A549 (cell line): Measurements from ENCODE around the gene ZC3H11A. TPM values are rescaled to one million over a fixed set of nuclear protein-coding genes. Genes with fewer than 3 reads are reported as not detected.

Source experiments
- ATAC-seq, 2 experiments: fragments of 200-7000 bp in 1 of 2; fragments of >200 bp in 1 of 2; cut with Nextera tagmentation in 1 of 2; cut with Tn5 transposase in 1 of 2; 3 replicates each; pipeline versions ENCODE4 v1.8.0 to v1.9.1; 2018 to 2020; ENCODE audit warnings: mild to moderate bottlenecking in 1 of 2, moderate library complexity in 1 of 2
- CTCF ChIA-PET: fragments of 300-600 bp; sonication (Branson Sonifier 250); formaldehyde crosslinking; extraction: SDS; loops from one replicate; lab custom pipeline; 2021; ENCODE audit warnings: antibody characterized with exemption, inconsistent platforms; lab: Yijun Ruan, JAX
- POLR2A ChIA-PET: fragments of 350-600 bp; formaldehyde crosslinking; extraction: SDS; loops from one replicate; lab custom pipeline; 2021; ENCODE audit warnings: antibody characterized with exemption, inconsistent platforms; lab: Yijun Ruan, JAX
- DNase-seq, 2 experiments: peaks; one replicate each; pipeline versions ENCODE4 v3.0.0 to v3.0.0-alpha.2; 2011 to 2016; ENCODE audit warnings: low read depth in 1 of 2, low spot score in 1 of 2
- FAIRE-seq: peaks from 2 replicates; lab custom pipeline; 2011; peaks lifted over from hg19 to GRCh38; lab: Jason Lieb, UNC
- H3K27ac ChIP-seq, 2 experiments: fragments of >200 bp; sonication (Bioruptor Twin); formaldehyde crosslinking; 3 replicates each; pipeline ENCODE4 v1.5.1; 2016 to 2017
- H3K4me1 ChIP-seq: fragments of >200 bp; sonication (Bioruptor Twin); formaldehyde crosslinking; 3 replicates; pipeline ENCODE4 v1.6.1; 2016
- H3K4me2 ChIP-seq: fragments of >200 bp; sonication (Bioruptor Twin); formaldehyde crosslinking; 3 replicates; pipeline ENCODE4 v1.6.1; 2016
- H3K4me3 ChIP-seq: fragments of >200 bp; sonication (Bioruptor Twin); formaldehyde crosslinking; 3 replicates; pipeline ENCODE4 v1.5.1; 2016
- H3K9me3 ChIP-seq: fragments of >200 bp; sonication (Bioruptor Twin); formaldehyde crosslinking; 3 replicates; pipeline ENCODE4 v1.6.1; 2016
- BHLHE40 ChIP-seq: IDR thresholded peaks from 2 replicates; pipeline ENCODE4 v1.6.1; 2012; ENCODE audit warnings: low read depth, low read length, inconsistent platforms
- CEBPB ChIP-seq, 2 experiments: fragments of >200 bp in 1 of 2; sonication (Bioruptor Twin) in 1 of 2; formaldehyde crosslinking in 1 of 2; IDR thresholded peaks; 2 replicates each; pipeline ENCODE4 v1.6.1; 2012 to 2016
- CHD4 ChIP-seq: fragments of 200-600 bp; sonication (generic); IDR thresholded peaks from 2 replicates; pipeline ENCODE4 v1.6.1; 2016; ENCODE audit warnings: antibody characterized with exemption, mild to moderate bottlenecking, borderline replicate concordance
- EHMT2 ChIP-seq: fragments of 200-600 bp; sonication (generic); IDR thresholded peaks from 2 replicates; pipeline ENCODE4 v1.6.1; 2016; ENCODE audit warnings: antibody characterized with exemption, low read depth, mild to moderate bottlenecking, moderate library complexity
- EP300 ChIP-seq, 2 experiments: fragments of >200 bp; sonication (Bioruptor Twin); formaldehyde crosslinking; IDR thresholded peaks; 2 replicates in 1 of 2; 3 replicates in 1 of 2; pipeline ENCODE4 v1.6.1; 2016 to 2017
- ESRRA ChIP-seq: fragments of 150-350 bp; IDR thresholded peaks from 2 replicates; pipeline ENCODE4 v1.6.1; 2014; ENCODE audit warnings: mild to moderate bottlenecking, low read length, borderline replicate concordance
- FOSB ChIP-seq: fragments of 250-450 bp; sonication (Bioruptor Pico); IDR thresholded peaks from 2 replicates; pipeline ENCODE4 v1.5.0; 2020; ENCODE audit warnings: mild to moderate bottlenecking, moderate library complexity
- FOSL2 ChIP-seq, 2 experiments: fragments of 450-650 bp in 1 of 2; fragments of >200 bp in 1 of 2; sonication (Bioruptor Twin) in 1 of 2; formaldehyde crosslinking; IDR thresholded peaks; 2 replicates each; pipeline versions ENCODE4 v1.5.0 to v1.6.1; 2016 to 2020; ENCODE audit warnings: mild to moderate bottlenecking in 1 of 2, moderate library complexity in 1 of 2
- FOXS1 ChIP-seq: fragments of 250-450 bp; sonication (Bioruptor Pico); IDR thresholded peaks from 2 replicates; pipeline ENCODE4 v1.5.0; 2020; ENCODE audit warnings: mild to moderate bottlenecking, moderate library complexity
- HDAC2 ChIP-seq: fragments of 200-600 bp; sonication (generic); IDR thresholded peaks from 2 replicates; pipeline ENCODE4 v1.6.1; 2016
- HOXB13 ChIP-seq: fragments of 250-450 bp; sonication (Bioruptor Pico); IDR thresholded peaks from 2 replicates; pipeline ENCODE4 v1.5.0; 2020; ENCODE audit warnings: low read depth, mild to moderate bottlenecking, moderate library complexity
- KDM1A ChIP-seq: fragments of 200-600 bp; sonication (generic); IDR thresholded peaks from 2 replicates; pipeline ENCODE4 v1.6.1; 2016; ENCODE audit warnings: low read depth, mild to moderate bottlenecking
- MAX ChIP-seq: IDR thresholded peaks from 2 replicates; pipeline ENCODE4 v1.6.1; 2012
- MAZ ChIP-seq: fragments of 150-350 bp; IDR thresholded peaks from 2 replicates; pipeline ENCODE4 v1.6.1; 2014; ENCODE audit warnings: antibody characterized with exemption, low read depth, low read length, borderline replicate concordance
- MYC ChIP-seq: IDR thresholded peaks from 2 replicates; pipeline ENCODE4 v1.6.1; 2012; ENCODE audit warnings: mild to moderate bottlenecking, inconsistent platforms, low read length, improper control_type of control experiment, borderline replicate concordance
- NR3C1 ChIP-seq: fragments of >200 bp; sonication (Bioruptor Twin); formaldehyde crosslinking; IDR thresholded peaks from 3 replicates; pipeline ENCODE4 v1.6.1; 2017
- POLR2A ChIP-seq: IDR thresholded peaks from 2 replicates; pipeline ENCODE4 v1.6.1; 2012; ENCODE audit warnings: mild to moderate bottlenecking, low read length
- POLR2AphosphoS2 ChIP-seq: conservative IDR thresholded peaks from 2 replicates; pipeline ENCODE4 v1.6.1; 2012; ENCODE audit warnings: low read length, improper control_type of control experiment, inconsistent platforms
- RARB ChIP-seq: fragments of 250-450 bp; sonication (Bioruptor Pico); IDR thresholded peaks from 2 replicates; pipeline ENCODE4 v1.8.0; 2021; ENCODE audit warnings: mild to moderate bottlenecking, moderate library complexity
- RCOR1 ChIP-seq: fragments of 150-350 bp; IDR thresholded peaks from 2 replicates; pipeline ENCODE4 v1.6.1; 2014; ENCODE audit warnings: antibody characterized with exemption, low read length, low read depth
- RNF2 ChIP-seq: fragments of 200-600 bp; sonication (generic); IDR thresholded peaks from 2 replicates; pipeline ENCODE4 v1.6.1; 2016; ENCODE audit warnings: low read depth, mild to moderate bottlenecking, antibody characterized with exemption, moderate library complexity, borderline replicate concordance
- SMC3 ChIP-seq: fragments of >200 bp; sonication (Bioruptor Twin); formaldehyde crosslinking; IDR thresholded peaks from 3 replicates; pipeline ENCODE4 v1.6.1; 2018; ENCODE audit warnings: inconsistent platforms
- TFCP2L1 ChIP-seq: fragments of 250-450 bp; sonication (Bioruptor Pico); IDR thresholded peaks from 2 replicates; pipeline ENCODE4 v1.5.0; 2021; ENCODE audit warnings: mild to moderate bottlenecking
- ZC3H11A ChIP-seq: fragments of 450-650 bp; IDR thresholded peaks from 2 replicates; pipeline ENCODE4 v1.6.1; 2014; ENCODE audit warnings: antibody characterized with exemption, mild to moderate bottlenecking
- ZFP36 ChIP-seq: fragments of 450-650 bp; IDR thresholded peaks from 2 replicates; pipeline ENCODE4 v1.6.1; 2014; ENCODE audit warnings: borderline replicate concordance; ENCODE audit not compliant: partially characterized antibody
- ZNF302 ChIP-seq: fragments of 250-450 bp; sonication (Bioruptor Pico); IDR thresholded peaks from 2 replicates; pipeline ENCODE4 v1.9.0; 2021; ENCODE audit warnings: inconsistent platforms, mild to moderate bottlenecking, moderate library complexity
- WGBS: methylation state at CpG from one replicate; pipeline ENCODE4 v1.1.6; 2017; ENCODE audit errors: missing lambda C conversion rate; 5-methylcytosine and 5-hydroxymethylcytosine counted together
- polyA plus RNA-seq, 4 experiments: library from polyadenylated mRNA; depleted of rRNA in 3 of 4; stranded (reverse); fragments of >200 nt; fragmentation: RNase III in 1 of 4; extraction: RNeasy Plus Mini Kit Qiagen cat#74134 plus additional on column Dnase treatment in 1 of 4; gene quantifications; 2 replicates in 3 of 4; 3 replicates in 1 of 4; pipeline ENCODE4 v1.2.3, GENCODE V29; 2011 to 2017
- TF ChIP-seq, protein P1 (sequence below): fragments of >200 bp; sonication (Bioruptor Twin); formaldehyde crosslinking; IDR thresholded peaks from 2 replicates; pipeline ENCODE4 v1.6.1; 2016
- TF ChIP-seq, protein P2 (sequence below): fragments of 250-450 bp; sonication (Bioruptor Pico); IDR thresholded peaks from 2 replicates; pipeline ENCODE4 v1.5.0; 2020; ENCODE audit warnings: low read depth, mild to moderate bottlenecking, moderate library complexity

ZC3H11A gene
- polyA plus RNA-seq, 2 of the 4 experiments (the other 2 are of a cell fraction), result 42.6 to 119 TPM

DNA sequence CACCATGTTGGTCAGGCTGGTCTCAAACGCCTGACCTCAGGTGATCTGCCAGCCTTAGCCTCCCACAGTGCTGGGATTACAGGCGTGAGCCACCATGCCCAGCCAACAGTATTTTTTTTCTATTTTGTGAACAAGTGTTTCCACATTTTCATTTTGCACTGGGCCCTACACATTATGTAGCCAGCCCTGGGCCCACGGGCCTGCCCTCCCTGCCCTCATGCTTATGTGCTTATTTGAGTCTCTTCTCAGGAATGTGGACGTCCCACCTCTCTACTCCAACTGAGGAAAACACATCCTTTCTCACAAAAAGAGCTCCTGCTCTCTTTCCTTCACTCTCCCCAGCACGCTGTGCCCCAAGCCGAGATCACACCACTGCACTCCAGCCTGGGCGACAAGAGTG lies 13.5 kb upstream of the ZC3H11A start:
- WGBS, result 68% methylated on average over 7 of the region's 7 CpGs
- Histone ChIP-seq H3K4me3 (no peak overlapping the region), H3K4me2 (no peak overlapping the region), H3K27ac (no peak overlapping the region), H3K9me3 (no peaks in the 10 kb centered on the region), H3K4me1 (no peaks in the 10 kb centered on the region)
- ChIA-PET CTCF (interaction anchor here (0.6 to 0.7 kb wide), 2 partner anchors 12 to 1143 kb away, joined by 3 to 4 read pairs; no protein-coding TSS in a partner anchor), POLR2A (no interaction called here)
- TF ChIP-seq ESRRA (no peak), RNF2 (no peak), MYC (no peak), HOXB13 (no peak), CEBPB (IDR thresholded peaks at IDR 0.05) (no peak), BHLHE40 (no peak), MAZ (no peak), MAX (no peak), FOSB (CRISPR knock-in tag) (no peak), RARB (CRISPR knock-in tag) (no peak), HDAC2 (no peak)
- TF ChIP-seq, protein P1, sequence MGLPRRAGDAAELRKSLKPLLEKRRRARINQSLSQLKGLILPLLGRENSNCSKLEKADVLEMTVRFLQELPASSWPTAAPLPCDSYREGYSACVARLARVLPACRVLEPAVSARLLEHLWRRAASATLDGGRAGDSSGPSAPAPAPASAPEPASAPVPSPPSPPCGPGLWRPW, result no peak
- FAIRE-seq (no peak), DNase-seq (no peak), ATAC-seq (no peak)

DNA sequence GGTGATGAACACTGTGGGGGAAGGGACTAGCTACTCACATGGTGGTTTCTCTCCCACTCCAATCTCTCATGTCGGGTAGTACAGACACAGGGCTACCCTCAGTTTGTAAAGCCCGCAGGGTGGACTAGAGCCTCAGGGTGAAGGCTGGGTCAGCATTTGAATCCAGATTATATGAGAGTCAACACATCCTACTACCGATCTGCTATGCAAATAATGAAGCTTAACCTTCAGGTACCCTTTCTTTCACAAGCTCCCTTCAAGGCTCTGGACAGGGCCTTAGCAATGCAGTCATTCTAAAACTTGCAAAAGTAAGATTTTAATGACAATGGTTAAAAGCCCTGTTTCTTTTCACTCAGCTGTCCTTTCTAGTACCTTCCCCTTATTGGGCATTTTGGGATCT lies 5.5 kb upstream of the ZC3H11A start:
- 64% methylated on average over 3 of the region's 3 CpGs for WGBS
- no peak for FAIRE-seq
- ATAC-seq, result no peak
- no peak overlapping the region for H3K4me2 ChIP-seq
- TF ChIP-seq KDM1A (no peak), ZNF302 (CRISPR knock-in tag) (no peak), CHD4 (no peak), FOXS1 (no peak), ZC3H11A (no peak), RNF2 (no peak), RCOR1 (no peak), EHMT2 (no peak), POLR2AphosphoS2 (no peak), MAX (no peak), EP300 (IDR thresholded peaks at IDR 0.05) (no peak), TFCP2L1 (CRISPR knock-in tag) (no peak), NR3C1 (no peak), POLR2A (no peak), ZFP36 (no peak), SMC3 (no peak), FOSL2 (IDR thresholded peaks at IDR 0.05) (no peak), FOSL2 (CRISPR knock-in tag; IDR thresholded peaks at IDR 0.05) (no peak)
- TF ChIP-seq, protein P2, sequence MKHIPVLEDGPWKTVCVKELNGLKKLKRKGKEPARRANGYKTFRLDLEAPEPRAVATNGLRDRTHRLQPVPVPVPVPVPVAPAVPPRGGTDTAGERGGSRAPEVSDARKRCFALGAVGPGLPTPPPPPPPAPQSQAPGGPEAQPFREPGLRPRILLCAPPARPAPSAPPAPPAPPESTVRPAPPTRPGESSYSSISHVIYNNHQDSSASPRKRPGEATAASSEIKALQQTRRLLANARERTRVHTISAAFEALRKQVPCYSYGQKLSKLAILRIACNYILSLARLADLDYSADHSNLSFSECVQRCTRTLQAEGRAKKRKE (CRISPR knock-in tag), result no peak
- TF ChIP-seq, all 56 proteins: peak for 0
- ChIA-PET POLR2A (no interaction called here), CTCF (no interaction called here)
- H3K4me3 ChIP-seq, result no peak overlapping the region
- 0 out of 3 replicates have a peak, but pooled peaks cover 1% of the 10 kb centered on the region for H3K4me1 ChIP-seq
- no peaks in the 10 kb centered on the region for H3K9me3 ChIP-seq
- DNase-seq, result no peak
- no peak overlapping the region for H3K27ac ChIP-seq
